Liver (tissue), 3 donors: ENCODE measurements around the gene NUDT1.

ENCODE experiments used
- ATF3 ChIP-seq: IDR thresholded peaks from 2 replicates; pipeline ENCODE4 v1.6.1; 2016; ENCODE audit warnings: antibody characterized with exemption
- CTCF ChIP-seq: fragments of 150-350 bp; IDR thresholded peaks from 2 replicates; pipeline ENCODE4 v1.5.1; 2017; ENCODE audit warnings: improper control_type of control experiment, low read depth, low read length; ENCODE audit not compliant: missing input control
- EGR1 ChIP-seq, 2 donors: IDR thresholded peaks; 2 replicates each; pipeline ENCODE4 v1.6.1; 2016 to 2018; ENCODE audit warnings: antibody characterized with exemption in 2 of 2, low read depth in 2 of 2
- FOXA1 ChIP-seq: IDR thresholded peaks from 2 replicates; pipeline ENCODE4 v1.6.1; 2016; ENCODE audit warnings: antibody characterized with exemption
- GABPA ChIP-seq, 2 donors: IDR thresholded peaks in 1 of 2; conservative IDR thresholded peaks in 1 of 2; 2 replicates each; pipeline ENCODE4 v1.6.1; 2016; ENCODE audit warnings: antibody characterized with exemption in 2 of 2, mild to moderate bottlenecking in 1 of 2, moderate library complexity in 1 of 2
- HNF4A ChIP-seq, 2 donors: conservative IDR thresholded peaks; 2 replicates each; pipeline ENCODE4 v1.6.1; 2016; ENCODE audit warnings: antibody characterized with exemption in 2 of 2, mild to moderate bottlenecking in 2 of 2
- JUND ChIP-seq, 2 donors: IDR thresholded peaks; 2 replicates each; pipeline ENCODE4 v1.6.1; 2016; ENCODE audit warnings: antibody characterized with exemption in 2 of 2
- MAX ChIP-seq: IDR thresholded peaks from 2 replicates; pipeline ENCODE4 v1.6.1; 2016; ENCODE audit warnings: antibody characterized with exemption
- REST ChIP-seq: IDR thresholded peaks from 2 replicates; pipeline ENCODE4 v1.6.1; 2016; ENCODE audit warnings: antibody characterized with exemption, mild to moderate bottlenecking
- TAF1 ChIP-seq: conservative IDR thresholded peaks from 2 replicates; pipeline ENCODE4 v1.6.1; 2016; ENCODE audit warnings: antibody characterized with exemption, mild to moderate bottlenecking
- YY1 ChIP-seq: IDR thresholded peaks from 2 replicates; pipeline ENCODE4 v1.6.1; 2016; ENCODE audit warnings: antibody characterized with exemption, mild to moderate bottlenecking
- ZBTB33 ChIP-seq: IDR thresholded peaks from 2 replicates; pipeline ENCODE4 v1.6.1; 2016; ENCODE audit warnings: antibody characterized with exemption
- donor health status: healthy.
- donor health status: healthy.

- no peak for TF ChIP-seq CTCF
- TF ChIP-seq TAF1 = no peak
- no peak for TF ChIP-seq HNF4A (conservative IDR thresholded peaks at IDR 0.05)
- TF ChIP-seq YY1 = no peak
- no peak for TF ChIP-seq JUND (IDR thresholded peaks at IDR 0.05)
- TF ChIP-seq ATF3 = no peak
- no peak for TF ChIP-seq GABPA (IDR thresholded peaks at IDR 0.05 in 1 of 2, conservative IDR thresholded peaks at IDR 0.05 in 1 of 2)
- TF ChIP-seq REST = no peak
- no peak for TF ChIP-seq FOXA1
- no peak for TF ChIP-seq EGR1 (IDR thresholded peaks at IDR 0.05; ENCODE audit: low read depth in 2 of 2)
- TF ChIP-seq ZBTB33 = no peak
- TF ChIP-seq MAX = no peak
Measured at GRCh38 chr7:2199528-2199927, 42.5 kb upstream of the NUDT1 start.
